ENCODE data around the gene MVB12B. TPM values are rescaled to one million over a fixed set of nuclear protein-coding genes. Genes with fewer than 3 reads are reported as not detected.

Gene MVB12B
- total and polyA plus RNA-seq, 2 of the 13 experiments (the other 11 are each of a cell fraction or from before 2014, with no cell fraction given) = 12.1 to 30.1 TPM

GRCh38 chr9:126334721-126335621, 8.3 kb downstream of the MVB12B start (continued):
- TF ChIP-seq, protein P1, sequence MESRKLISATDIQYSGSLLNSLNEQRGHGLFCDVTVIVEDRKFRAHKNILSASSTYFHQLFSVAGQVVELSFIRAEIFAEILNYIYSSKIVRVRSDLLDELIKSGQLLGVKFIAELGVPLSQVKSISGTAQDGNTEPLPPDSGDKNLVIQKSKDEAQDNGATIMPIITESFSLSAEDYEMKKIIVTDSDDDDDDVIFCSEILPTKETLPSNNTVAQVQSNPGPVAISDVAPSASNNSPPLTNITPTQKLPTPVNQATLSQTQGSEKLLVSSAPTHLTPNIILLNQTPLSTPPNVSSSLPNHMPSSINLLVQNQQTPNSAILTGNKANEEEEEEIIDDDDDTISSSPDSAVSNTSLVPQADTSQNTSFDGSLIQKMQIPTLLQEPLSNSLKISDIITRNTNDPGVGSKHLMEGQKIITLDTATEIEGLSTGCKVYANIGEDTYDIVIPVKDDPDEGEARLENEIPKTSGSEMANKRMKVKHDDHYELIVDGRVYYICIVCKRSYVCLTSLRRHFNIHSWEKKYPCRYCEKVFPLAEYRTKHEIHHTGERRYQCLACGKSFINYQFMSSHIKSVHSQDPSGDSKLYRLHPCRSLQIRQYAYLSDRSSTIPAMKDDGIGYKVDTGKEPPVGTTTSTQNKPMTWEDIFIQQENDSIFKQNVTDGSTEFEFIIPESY (CRISPR knock-in tag; IDR thresholded peaks at IDR 0.05) = no peak
- TF ChIP-seq ZNF230 (CRISPR knock-in tag; IDR thresholded peaks at IDR 0.05) (no peak; the same call in 1 of the 2 replicates), CBX5 (CRISPR knock-in tag; IDR thresholded peaks at IDR 0.05; ENCODE audit: borderline replicate concordance) (peak; percentile 77; the same call in 1 of the 2 replicates), ZNF788 (CRISPR knock-in tag; IDR thresholded peaks at IDR 0.05; ENCODE audit: borderline replicate concordance) (peak; percentile 44; the same call in 1 of the 2 replicates), MTA3 (CRISPR knock-in tag; IDR thresholded peaks at IDR 0.05) (no peak), SUZ12 (IDR thresholded peaks at IDR 0.05; ENCODE audit: low read depth, low read length) (no peak), NBN (conservative IDR thresholded peaks at IDR 0.05) (no peak), ZNF577 (CRISPR knock-in tag; IDR thresholded peaks at IDR 0.05; ENCODE audit: borderline replicate concordance, low read depth) (no peak), ZBTB34 (CRISPR knock-in tag; IDR thresholded peaks at IDR 0.05) (0 out of 2 replicates have a peak, but pooled peaks have one; percentile 14), ZNF264 (CRISPR knock-in tag; IDR thresholded peaks at IDR 0.05) (peak; percentile 96), FOXO1 (CRISPR knock-in tag; IDR thresholded peaks at IDR 0.05) (peak; percentile 79), NCOA2 (CRISPR knock-in tag; IDR thresholded peaks at IDR 0.05) (peak; percentile 91), NFIC (IDR thresholded peaks at IDR 0.05; ENCODE audit: low read length) (peak; percentile 55; the same call in 1 of the 2 replicates), ZKSCAN8 (CRISPR knock-in tag; IDR thresholded peaks at IDR 0.05; ENCODE audit: borderline replicate concordance) (peak; percentile 55; the same call in 1 of the 2 replicates), YEATS2 (CRISPR knock-in tag; IDR thresholded peaks at IDR 0.05; ENCODE audit: borderline replicate concordance) (peak; percentile 63; the same call in 1 of the 2 replicates)
- TF ChIP-seq, protein P2, sequence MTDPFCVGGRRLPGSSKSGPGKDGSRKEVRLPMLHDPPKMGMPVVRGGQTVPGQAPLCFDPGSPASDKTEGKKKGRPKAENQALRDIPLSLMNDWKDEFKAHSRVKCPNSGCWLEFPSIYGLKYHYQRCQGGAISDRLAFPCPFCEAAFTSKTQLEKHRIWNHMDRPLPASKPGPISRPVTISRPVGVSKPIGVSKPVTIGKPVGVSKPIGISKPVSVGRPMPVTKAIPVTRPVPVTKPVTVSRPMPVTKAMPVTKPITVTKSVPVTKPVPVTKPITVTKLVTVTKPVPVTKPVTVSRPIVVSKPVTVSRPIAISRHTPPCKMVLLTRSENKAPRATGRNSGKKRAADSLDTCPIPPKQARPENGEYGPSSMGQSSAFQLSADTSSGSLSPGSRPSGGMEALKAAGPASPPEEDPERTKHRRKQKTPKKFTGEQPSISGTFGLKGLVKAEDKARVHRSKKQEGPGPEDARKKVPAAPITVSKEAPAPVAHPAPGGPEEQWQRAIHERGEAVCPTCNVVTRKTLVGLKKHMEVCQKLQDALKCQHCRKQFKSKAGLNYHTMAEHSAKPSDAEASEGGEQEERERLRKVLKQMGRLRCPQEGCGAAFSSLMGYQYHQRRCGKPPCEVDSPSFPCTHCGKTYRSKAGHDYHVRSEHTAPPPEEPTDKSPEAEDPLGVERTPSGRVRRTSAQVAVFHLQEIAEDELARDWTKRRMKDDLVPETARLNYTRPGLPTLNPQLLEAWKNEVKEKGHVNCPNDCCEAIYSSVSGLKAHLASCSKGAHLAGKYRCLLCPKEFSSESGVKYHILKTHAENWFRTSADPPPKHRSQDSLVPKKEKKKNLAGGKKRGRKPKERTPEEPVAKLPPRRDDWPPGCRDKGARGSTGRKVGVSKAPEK (CRISPR knock-in tag; IDR thresholded peaks at IDR 0.05; ENCODE audit: borderline replicate concordance) = peak; percentile 29; the same call in 1 of the 2 replicates
- TF ChIP-seq, protein P3, sequence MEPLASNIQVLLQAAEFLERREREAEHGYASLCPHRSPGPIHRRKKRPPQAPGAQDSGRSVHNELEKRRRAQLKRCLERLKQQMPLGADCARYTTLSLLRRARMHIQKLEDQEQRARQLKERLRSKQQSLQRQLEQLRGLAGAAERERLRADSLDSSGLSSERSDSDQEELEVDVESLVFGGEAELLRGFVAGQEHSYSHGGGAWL (CRISPR knock-in tag; IDR thresholded peaks at IDR 0.05) = no peak; the same call in none of the 2 replicates
